ENCODE data around the gene UBQLN1.
"Not testable (repeated sequence)": the region's sequence is repeated elsewhere in the genome, so short reads cannot be mapped to it uniquely, and the experiment has no call there.

Gene UBQLN1

DNA sequence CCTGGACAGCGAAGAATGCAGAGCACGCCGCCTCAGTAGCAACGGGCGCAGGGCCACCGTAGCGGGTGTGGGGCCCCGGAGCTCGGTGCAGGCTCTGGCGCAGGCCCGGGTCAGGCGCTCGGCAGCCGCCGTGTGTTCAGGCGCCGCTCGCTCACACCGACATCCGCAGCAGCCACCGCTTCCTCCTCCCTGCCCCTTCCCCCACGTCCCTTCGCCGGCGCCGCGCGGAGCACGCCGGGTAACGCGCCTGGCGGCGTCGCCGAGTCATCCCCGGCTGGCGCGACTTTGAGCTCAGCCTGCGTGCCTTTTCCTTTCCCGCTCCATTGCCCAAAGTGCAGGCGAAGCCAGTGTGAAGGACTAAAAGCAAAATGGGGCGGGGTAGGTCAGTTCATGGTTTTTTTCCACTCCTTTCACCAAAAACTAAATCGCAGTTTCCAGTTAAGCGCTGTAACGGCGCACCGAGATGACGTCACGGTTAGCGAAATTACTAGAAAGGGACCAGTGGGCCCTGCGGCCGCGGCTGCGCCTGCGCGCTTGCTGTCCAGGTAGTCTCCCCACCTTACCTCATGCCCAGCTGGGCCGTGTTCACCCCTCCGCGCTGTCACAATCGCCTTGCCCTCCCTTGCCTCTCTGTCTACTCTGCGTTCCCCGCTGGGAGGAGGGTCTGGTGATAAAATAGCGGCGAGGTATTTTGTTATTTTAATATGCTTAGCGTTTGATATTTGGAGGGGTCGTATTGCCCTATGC, at the start of gene UBQLN1:
Gene UBQLN1, minus strand, starts transcription at position 191 of the 747 bp plus-strand sequence. CDS start 279 bp downstream, outside the sequence.
- Histone ChIP-seq H3K4me3 (peak within 1 kb of the TSS; percentile 99), H3K27ac (peak within 1 kb of the TSS; percentile 96 to 100)
- TF ChIP-seq, protein P1, sequence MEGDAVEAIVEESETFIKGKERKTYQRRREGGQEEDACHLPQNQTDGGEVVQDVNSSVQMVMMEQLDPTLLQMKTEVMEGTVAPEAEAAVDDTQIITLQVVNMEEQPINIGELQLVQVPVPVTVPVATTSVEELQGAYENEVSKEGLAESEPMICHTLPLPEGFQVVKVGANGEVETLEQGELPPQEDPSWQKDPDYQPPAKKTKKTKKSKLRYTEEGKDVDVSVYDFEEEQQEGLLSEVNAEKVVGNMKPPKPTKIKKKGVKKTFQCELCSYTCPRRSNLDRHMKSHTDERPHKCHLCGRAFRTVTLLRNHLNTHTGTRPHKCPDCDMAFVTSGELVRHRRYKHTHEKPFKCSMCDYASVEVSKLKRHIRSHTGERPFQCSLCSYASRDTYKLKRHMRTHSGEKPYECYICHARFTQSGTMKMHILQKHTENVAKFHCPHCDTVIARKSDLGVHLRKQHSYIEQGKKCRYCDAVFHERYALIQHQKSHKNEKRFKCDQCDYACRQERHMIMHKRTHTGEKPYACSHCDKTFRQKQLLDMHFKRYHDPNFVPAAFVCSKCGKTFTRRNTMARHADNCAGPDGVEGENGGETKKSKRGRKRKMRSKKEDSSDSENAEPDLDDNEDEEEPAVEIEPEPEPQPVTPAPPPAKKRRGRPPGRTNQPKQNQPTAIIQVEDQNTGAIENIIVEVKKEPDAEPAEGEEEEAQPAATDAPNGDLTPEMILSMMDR (IDR thresholded peaks at IDR 0.05): no peak
- DNase-seq (ENCODE audit: low spot score): peak; percentile 95

DNA sequence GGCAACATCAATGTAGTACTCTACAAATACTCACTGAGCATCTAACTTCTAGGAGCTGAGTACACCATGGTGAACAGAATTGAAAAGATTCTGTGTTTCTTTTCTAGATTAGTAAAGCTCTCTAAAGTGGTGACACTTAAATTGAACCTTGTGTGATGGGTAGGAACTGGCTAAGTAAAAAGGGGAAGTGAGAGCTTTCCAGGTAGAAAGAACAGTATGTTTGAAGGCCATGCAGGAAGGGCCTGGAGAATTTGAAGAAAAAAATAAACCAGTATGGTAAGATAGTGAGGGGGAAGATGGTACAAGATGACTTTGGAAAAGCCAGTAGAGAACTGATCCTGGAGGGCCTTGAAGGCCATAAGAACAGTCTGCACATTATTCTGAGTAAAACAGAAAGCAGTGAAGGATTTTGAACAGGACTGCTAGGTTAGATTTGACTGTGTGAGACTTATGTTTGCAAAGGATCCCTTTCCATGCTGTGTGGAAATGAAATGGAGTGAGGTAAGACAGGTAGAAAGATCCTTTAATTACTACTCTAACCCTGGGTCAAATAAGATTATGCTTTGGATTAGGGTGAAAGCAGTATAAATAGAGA, 46.7 kb upstream of the UBQLN1 start:
- DNase-seq (ENCODE audit: low spot score): no peak
- H3K27ac ChIP-seq: no peak overlapping the region
- H3K4me3 ChIP-seq: no peak overlapping the region
- TF ChIP-seq, protein P1 (IDR thresholded peaks at IDR 0.05): no peak

DNA sequence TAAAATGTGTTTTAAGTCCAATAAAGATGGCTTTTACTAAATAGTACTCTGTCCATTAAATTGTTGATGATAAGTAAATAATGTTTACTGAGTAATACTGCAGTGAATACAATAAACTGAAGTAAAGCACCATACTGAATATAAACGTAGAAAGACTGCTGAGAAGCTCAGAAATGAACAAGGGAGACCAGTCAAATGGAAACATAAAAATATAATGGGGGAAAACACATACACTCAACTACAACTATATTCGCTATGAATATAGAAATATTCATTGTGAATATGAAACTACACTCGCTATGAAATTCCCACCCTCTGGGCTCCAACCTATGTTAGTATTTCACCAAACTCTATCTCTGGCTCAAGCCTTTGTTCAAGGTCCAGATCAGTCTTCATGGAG, 41.9 kb upstream of the UBQLN1 start:
- DNase-seq (ENCODE audit: low spot score): no peak
- Histone ChIP-seq H3K27ac (no peak overlapping the region), H3K4me3 (no peak overlapping the region)
- TF ChIP-seq, protein P1 (IDR thresholded peaks at IDR 0.05): no peak

DNA sequence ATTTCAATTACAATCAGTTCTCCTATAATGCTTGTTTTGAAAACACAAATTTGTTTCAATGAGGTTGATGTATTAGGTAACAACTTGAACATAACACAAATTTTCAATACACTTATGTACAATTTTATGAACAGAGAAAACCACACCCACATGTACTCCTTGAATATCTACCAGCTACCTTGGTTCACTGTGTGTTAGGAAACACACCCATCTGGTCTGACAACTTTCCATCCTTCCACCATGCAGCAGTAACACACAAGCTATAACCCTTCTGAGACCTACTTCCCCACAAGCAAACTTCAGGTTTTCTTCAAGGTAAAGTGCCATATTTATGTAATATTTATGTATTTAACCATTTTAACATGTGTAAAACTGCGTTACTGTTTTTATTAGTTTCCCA, 36.4 kb upstream of the UBQLN1 start:
- no peak for DNase-seq (ENCODE audit: low spot score)
- Histone ChIP-seq H3K4me3 (no peak overlapping the region), H3K27ac (no peak overlapping the region)
- TF ChIP-seq, protein P1 (IDR thresholded peaks at IDR 0.05): no peak

DNA sequence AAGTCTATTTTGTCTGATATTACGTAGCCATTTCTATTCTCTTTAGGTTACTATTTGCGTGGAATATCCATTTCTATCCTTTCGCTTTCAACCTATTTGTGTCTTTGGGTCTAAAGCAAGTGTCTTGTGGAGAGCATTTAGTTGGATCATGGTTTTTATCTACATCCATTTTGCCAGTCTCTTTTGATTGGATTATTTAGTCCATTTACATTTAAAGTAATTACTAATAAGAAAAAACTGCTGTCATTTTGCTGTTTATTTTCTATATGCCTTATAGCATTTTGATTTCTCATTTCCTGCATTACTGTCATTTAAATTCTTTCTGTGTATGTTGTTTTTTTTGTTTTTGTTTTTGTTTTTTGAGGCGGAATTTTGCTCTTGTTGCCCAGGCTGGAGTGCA, 26.0 kb upstream of the UBQLN1 start:
- H3K4me3 ChIP-seq: no peak overlapping the region
- DNase-seq (ENCODE audit: low spot score): no peak
- TF ChIP-seq, protein P1 (IDR thresholded peaks at IDR 0.05): no peak
- H3K27ac ChIP-seq: no peak overlapping the region

DNA sequence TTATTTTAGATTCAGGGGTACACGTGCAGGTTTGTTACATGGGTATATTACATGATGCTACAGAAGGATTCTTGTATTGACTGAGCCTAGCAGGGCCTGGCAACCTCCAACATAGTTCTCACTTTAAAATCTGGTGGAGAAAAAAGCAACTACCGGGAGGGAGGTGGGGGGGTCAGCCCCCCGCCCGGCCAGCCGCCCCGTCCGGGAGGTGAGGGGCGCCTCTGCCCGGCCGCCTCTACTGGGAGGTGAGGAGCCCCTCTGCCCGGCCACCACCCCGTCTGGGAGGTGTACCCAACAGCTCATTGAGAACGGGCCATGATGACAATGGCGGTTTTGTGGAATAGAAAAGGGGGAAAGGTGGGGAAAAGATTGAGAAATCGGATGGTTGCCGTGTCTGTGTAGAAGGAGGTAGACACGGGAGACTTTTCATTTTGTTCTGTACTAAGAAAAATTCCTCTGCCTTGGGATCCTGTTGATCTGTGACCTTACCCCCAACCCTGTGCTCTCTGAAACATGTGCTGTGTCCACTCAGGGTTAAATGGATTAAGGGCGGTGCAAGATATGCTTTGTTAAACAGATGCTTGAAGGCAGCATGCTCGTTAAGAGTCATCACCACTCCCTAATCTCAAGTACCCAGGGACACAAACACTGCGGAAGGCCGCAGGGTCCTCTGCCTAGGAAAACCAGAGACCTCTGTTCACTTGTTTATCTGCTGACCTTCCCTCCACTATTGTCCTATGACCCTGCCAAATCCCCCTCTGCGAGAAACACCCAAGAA, 21.0 kb upstream of the UBQLN1 start:
- H3K4me3 ChIP-seq; H3K27ac ChIP-seq; DNase-seq (ENCODE audit: low spot score): not testable (repeated sequence)

DNA sequence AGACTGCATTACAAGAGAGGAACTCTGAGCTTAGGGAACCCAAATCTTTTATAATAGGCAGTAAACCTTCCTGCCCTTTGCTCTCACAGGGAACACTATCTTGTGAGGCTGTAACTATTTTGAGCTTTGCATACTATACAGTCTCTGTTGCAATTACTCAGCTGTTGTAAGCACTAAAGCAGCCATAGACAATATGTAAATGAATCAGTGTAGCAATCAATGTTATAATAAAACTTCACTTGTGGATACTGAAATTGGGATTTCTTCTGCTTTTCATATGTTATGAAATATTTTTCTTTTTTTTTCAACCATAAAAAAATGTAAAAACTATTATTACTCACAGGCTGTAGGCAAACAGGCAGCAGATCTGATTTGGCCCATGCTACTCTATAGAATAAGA, 16.7 kb upstream of the UBQLN1 start:
- no peak for DNase-seq (ENCODE audit: low spot score)
- H3K4me3 ChIP-seq: no peak overlapping the region
- TF ChIP-seq, protein P1 (IDR thresholded peaks at IDR 0.05): no peak
- H3K27ac ChIP-seq: no peak overlapping the region

All from coronary artery (tissue), 2 donors.